HG03520 (cell line): ENCODE results near the gene HOXA3.

Experiments
- ATAC-seq: cut with Tn5 transposase; IDR thresholded peaks from one replicate; pipeline ENCODE4 v1.9.1; 2021; ENCODE audit warnings: mild to moderate bottlenecking, moderate library complexity; ENCODE audit not compliant: unreplicated experiment

Gene HOXA3

DNA sequence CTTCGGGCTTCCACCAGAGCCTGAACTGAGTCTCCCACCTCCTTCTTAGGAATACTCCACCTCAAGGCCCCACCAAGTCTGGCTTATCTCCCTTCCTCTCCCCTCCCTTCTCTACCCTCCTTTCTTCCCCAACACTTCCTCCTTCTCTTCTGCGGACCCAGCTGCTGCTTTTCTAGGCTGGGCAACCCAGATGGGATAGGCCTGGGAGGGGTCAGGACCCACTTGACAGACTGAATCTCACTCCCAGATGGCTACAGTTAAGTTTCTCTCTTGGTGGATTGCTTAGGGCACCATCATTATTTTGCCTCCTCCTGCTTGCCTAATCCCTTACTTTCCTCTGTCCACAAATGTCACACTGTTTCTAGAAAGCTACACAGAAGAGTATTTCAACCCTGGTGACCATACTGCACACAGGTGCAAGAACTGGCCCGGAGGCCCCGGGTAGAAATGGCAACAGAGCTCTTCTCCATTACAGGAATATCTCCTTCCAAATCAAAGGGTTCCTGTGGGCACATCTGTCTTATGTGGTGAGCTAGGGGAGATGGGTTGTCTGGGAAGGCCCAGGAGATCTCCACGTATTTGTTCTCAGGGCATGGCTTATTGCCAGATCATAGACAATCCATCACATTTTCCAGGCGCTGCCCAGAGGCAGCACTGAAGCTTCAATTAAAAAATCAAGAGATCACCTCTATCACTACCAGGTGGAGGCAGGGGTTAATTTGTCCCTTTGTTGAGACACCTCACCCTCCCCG lies 37.8 kb upstream of the HOXA3 start:
- ATAC-seq, result no peak

DNA sequence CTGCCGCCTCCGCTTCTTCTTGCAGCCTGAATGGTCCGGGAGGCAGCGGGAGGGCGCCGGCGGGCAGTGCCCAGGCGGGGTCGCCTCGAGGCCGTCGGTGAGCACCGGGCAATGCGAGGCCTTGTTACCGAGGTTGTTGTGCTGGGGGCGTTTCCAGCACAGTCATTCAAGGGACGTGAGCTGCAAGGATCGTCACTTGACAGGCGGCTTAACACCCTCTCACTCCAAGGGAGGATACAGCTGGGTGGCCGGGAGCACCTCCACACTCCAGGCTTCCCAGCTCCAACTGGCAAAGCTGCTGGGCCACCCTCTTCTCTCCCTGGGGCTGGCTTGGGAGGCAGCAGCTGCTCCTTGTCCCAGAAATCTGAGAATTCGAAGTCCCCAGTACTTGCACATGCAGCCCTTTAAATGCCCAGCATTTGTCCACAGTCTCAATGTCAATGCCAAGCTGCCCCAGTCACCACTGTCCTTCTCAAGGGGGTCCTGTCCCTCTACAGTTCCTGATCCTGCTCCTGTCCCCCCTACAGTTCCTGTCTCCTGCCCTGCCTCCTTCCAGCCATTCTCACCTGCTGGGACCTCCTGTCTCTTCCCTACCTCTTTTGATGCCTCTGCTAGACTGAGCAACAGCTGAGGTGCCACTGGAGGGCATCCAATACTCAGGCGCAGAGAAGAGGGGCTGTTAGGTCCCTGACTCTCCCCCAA lies 37.1 kb upstream of the HOXA3 start:
- ATAC-seq, result no peak

DNA sequence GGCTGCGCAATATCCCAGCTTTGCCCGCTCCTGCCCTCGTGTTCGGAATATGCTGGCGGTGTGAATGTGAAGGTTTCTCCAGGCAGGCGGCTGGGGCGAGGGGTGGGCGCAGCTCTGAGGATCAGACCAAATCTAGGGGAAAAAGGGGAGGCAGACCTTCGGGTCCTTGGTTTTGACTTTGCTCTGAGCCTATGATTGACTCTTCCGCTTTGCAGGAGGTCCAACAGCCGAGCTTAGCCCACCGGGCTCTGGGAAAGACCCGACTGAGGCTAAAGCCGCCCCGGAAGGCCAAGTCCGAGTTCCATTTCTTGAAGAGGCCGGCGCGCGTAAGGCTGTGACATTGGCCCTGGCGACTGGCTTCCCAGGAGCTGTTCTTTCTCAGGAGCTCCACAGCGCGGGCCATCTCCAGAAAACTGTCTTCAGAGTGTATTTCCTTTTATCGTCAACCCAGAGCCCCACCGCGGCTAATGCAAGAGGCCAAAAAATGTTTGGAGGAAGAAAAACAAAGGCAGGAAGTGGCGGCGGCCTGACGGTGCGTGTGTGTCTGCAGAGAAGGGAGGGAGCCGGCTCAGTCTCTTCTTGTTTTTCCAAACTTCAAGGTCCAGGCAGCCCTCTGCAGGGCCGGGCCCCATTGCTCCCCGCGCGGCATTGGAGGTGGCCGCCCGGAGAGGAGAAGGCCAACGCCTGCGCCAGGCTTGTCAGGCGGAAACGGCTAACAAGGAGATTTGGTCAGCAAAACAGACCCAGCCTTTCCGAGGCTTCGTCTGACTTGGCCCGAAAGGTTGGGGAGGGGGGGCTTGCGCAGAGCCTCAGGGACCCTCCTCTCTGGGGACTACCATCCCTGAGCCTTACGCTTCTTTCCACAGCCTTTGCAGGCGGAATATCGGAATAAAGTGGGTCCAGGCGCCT lies 36.3 kb upstream of the HOXA3 start:
- no peak for ATAC-seq

DNA sequence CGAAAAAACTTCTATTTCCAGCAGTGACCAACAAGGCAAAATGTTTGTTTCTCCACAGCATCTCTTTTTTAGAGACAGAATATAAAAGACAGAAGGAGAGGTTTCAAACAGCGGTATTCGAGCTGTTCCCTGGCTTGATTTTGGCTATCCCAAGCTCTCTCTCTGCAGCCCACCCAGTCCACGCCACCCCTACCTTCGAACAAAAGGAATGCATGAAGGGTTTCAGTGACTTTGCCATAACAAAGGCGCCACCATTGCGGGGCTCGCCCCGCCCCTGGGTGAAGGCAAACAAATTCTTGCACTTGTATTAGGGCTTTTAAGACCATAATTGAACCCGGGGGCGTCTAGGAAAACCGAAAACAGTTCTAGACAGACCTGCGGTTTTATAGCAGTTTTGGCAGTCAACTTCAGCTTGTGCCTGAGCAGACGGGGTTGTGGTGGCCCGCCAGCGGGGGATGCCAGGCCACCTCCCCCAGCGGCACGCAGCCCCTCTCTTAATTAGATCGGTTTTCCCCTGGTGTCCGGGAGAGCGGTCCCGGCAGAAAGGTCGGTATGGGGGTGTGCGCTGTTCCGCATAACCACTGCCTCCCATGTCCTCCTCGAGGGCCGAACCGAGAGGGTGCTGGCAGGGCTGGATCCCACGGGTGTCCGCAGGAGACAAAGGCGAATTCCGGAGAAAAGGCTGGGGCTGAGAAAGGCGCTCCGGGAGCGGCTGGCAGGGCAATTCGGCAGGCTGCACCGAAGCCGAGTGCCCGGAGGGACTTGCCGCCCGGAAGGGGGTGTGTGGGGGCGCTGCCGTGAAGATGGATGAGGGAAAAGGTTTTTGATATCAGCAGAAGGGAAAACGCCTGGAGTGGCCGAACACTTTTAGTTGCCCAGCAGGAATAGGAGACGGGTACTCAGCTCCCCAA lies 35.3 kb upstream of the HOXA3 start:
- ATAC-seq, result no peak

DNA sequence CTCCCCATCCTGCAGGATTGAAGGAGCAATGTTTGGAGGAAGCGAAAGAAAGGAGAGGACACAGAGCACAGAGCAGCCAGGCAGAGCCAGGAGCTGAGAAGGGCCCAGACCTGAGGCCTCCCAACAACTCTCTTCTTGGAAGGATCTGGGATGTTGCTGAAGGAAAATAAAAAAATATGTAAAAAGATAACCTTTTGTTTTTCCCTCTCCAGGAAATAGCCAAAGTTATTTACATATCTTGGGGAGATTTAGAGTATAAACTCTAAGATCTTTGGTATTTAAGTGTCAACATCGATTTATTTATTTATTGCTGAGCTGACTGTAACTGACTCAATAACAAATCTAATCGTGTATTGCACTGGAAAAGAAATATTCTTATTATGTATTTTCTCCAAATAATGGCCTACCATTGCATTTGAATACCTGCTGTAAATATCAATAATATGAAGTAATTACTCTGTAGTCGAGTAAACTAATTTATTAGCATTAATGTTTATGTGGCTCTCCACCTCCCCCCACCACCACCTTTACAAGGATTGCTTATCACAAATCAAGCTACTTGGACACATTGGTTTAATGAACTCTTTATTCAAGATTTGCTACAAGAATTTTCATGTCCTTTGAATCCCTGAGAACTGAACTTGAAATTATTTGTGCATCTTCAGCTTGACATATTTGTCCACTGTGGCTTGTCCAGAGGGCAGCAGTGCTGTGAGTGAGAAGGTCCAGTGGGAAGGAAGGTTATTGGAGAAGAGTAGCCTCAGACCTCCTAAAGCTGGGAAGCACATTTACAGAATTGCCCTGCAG lies 34.5 kb upstream of the HOXA3 start:
- no peak for ATAC-seq

DNA sequence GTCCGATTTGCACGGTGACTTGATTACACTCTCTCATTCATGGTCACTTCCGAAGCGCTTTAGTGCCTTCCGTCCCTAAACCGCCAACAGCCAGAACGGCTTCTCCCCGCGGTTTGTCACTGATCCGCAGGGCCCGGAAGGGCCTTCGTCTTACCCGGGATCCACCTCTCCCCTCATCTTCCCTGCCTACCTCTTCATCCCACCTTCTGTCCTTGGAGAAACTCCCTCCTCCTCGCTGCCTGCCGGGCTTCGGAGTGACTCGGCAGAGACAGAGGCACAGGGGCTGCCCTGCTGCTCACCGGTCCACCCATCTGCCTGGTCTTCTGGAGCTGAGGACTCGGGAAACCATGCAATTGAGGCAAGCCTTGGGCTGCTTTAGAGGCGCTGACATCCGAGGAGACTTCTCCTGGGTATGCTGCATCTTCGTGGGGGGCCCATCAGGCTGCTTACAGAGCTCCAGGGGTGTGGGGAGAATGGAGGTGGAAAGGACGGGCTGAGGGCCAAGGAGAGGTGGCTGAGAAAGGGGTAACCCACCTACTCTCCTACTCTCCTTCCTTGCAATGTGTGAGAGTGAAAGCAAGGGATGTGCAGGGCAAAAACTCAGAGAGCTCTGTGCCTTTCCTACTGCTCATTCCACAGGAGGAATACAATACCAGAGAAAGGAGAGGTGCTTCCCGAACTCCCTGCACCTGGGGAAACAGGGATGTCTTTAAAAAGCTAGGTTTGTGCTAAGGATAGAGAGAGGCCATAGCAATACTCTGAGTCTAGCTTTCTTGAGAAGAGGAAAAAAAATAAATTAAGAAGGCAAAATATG lies 33.7 kb upstream of the HOXA3 start:
- ATAC-seq, result no peak

DNA sequence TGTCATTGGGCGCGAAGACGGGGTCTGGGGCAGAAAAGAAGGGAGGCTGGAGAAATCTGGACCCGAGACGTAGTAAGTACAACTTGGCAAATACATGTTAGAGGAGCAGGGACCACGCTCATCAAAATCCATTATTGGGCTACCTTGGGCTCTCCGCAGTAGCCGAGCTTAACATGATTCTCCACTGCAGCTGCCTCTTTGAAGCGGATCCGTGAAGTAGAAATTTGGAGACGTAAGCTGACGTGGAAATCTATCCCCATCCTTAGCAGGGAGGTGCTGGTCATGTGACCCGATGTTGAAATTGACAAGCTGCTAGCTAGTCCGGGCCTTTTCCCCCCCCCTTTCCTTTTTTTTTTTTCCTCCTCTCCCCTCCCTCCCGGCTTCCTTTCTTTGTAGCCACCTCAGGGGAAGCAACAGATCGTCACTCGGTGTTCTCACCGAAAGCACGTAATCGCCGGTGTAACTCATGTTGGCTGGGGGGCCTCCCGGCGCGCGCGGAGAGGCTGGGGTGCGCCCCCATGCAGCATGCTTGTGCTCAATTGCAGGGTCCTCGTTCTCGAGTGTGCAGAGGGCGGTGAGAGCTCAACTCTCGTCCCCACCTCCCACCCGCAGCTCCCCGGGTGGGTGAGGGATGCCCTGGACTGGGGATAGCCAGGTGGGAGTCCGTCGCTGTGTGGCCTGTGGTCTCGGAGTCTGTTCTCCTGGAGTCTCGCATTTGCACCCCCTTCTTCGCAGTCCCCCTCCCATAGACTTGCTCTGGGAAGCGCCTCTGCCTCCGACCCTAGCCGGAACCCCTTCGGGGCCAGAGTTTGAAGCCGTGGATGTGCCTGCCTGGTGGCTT lies 32.9 kb upstream of the HOXA3 start, which contains the start of gene HOXA11:
Gene HOXA11 (minus strand): TSS at position 220 of the 841 bp plus-strand sequence. CDS start 88 bp downstream, at position 132.
- no peak for ATAC-seq

DNA sequence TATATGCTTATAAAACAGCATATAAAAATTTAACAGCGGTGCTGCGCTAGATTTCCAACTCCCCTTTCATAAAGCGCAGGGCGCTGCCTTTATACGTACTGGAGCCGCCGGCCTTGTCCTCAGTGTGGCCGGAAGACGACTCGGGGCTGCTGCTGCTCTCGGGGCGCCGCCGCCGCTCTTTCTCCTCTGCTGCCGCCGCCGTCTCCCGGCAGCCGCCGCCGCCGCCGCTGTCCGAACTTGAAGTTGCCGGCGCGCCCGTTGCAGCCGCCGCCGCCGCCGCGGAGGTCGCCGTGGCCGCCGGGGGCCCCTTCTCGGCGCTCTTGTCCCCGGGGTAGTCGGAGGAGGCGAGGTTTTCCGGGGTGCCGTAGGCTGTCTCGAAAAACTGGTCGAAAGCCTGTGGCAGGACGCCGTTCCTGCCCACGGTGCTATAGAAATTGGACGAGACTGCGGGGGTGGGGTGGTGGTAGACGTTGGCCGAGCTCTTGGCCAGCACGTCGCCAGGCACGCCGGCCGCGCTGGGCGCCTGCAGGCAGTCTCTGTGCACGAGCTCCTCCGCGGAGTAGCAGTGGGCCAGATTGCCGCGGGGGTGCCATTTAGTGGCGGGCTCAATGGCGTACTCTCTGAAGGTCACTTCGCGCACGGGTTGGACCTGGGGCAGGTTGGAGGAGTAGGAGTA lies 32.1 kb upstream of the HOXA3 start:
- no peak for ATAC-seq

DNA sequence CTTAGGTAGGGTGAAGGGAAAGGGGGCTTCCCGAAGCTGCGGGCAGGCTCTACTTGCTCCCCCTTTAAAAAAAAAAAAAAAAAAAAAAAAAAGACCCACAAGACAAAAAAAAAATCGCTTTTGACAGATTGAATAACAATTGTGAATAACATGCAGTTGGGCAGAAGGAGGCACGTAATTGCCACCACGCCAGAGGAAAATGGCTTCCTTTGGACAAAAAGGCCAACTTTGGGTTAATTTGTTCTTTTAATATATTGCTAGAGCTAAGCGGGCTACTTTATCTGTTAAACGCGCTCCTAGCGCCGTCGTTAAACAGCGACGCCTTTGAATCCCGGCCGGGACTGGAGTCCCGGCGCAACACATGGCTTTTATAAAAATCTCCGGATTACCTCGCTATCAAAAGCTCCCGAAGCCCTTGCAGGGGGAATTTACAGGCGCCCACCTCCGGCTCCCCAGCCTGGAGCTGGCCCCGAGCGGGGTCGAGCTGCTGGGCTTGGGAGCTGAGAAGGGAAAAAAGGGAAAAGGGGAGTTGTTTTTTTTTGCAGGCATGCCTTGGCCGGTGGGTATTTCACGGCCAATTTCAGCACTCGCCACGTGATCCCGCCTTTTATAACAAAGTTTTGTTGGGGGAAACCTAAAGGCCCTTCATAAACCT lies 31.4 kb upstream of the HOXA3 start:
- ATAC-seq, result no peak

DNA sequence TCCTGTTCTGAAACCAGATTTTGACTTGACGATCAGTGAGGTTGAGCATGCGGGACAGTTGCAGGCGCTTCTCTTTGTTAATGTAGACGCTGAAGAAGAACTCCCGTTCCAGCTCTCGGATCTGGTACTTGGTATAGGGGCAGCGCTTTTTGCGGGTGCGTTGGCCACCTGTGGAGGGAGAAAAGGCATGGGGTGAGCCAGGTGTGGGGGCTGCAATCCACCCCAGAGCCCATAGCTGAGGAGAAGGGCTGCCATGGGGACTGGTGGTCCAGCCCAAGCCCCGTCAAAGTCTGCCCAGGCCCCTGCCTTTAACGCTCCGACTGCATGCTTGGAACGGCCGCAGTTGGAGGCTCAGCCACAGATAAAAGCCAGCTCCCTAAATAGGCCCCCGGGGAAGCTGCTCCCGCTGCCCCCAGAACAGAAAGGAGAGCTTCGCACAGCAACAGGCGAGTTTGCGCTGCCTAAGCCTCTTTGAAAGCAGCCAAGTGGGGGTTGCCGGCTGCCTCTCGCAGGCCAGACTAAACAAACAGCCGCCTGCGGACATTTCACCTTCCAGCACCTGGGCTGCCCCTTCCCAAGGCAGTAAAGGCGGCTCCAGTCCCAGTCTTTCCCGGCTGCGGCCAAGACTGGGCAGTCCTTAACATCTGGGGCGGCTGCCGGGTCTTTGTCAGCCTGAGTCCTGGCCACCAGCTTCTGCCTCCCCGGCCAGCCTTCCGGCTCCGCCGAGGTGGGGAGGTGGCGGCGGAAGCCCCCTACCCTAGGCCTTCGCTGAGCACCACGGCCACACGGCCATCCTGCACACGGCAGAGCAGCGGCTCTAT lies 30.7 kb upstream of the HOXA3 start:
- ATAC-seq, result no peak

DNA sequence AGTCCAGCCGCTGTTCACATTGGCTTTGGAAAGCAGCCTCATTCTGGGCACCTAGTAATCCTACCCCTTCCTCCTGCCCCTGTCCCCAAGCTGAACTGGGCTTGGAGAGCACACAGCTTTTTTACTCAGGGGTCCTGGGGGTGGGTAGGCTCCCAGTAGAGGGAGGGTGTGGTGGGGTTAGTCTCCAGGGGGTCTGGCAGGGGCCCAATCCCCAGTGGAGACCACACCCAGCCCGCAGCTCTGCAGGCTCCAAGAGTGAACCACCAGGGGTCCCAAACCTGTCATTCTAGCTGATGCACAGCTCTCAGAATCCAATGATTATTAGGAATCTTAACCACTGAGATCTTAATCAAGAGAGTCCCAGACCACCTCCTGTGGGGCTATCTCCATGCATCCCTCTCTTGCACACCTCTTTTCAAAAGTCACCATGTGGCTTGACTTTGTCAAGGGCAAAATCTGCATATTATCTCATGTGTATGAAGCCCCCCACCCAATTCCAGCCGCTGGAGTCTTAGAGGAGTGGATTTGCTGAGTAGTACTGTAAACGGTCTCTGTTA lies 30.0 kb upstream of the HOXA3 start:
- ATAC-seq, result no peak

DNA sequence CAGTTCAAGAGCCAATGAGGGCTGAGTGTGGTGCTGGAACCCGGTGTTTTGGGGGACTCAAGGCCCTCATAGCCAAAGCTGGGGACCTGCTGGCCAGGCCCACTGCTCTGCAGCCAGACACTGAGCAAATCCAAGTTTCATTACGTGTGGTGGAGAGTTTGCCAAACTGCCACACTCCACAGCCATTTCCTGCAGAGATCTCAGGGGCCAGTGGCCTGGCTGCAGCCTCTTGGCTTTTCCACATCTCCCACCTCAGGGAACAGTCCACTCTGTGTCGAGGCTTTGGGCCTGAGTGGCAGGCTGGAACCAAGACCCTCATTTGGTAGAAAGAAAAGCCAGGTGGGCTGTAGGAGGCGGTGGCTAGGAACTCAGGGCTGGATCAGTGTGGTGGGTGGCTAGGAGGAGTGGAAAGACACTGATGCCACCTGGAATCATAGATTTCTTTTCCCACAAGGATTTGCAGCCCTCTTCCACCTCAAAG lies 29.5 kb upstream of the HOXA3 start:
- ATAC-seq, result no peak

DNA sequence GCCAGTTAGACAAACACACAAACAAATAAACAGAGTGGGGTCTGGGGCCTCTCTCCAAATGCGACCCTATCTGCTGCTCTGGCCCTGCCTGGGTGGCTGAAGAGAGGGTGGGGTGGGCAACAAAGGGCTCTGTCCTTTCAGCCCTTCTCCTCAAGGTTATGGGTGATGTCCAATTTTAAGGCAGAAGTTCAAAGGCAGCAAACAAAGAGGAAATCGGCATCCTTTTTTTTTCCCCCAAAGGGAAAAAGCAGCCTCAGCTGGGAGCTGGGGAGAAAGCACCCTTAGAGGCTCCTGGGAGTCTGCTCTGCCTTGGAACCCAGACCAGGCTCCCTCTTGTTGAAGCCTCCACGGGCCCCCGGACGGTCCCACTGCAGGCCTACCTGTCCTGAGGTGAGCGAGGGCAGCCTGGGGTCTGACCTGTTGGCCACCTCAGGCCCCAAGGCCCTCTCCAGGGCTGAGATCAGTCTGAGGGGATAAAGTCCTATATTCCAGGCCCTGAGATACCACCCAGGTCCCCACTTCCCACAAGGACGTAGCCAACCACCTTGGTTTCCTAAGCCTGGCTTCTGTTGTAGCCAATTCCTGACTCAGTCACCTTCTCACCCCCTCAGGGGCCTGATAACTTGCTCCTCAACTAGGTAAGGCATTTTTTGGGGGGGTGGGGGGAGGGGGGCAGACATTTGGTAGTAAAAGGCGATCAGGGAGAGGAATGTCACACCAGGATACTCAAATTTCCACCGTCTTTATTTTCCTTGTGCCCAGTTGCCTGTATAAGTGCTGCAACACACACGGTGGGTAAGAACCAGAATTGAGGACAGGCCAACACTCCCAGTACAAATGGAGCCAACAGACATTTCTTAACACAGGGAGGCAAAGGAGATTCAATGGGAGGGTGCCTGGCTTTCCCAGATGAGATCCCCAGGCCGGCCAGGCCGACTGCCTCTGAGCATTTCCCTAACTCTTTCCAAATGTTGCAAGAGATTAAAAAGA lies 28.3 kb upstream of the HOXA3 start:
- ATAC-seq, result no peak
